Lower leg skin (tissue), 4 donors: Measurements from ENCODE around the gene USP48. TPM values are rescaled to one million over a fixed set of nuclear protein-coding genes. Genes with fewer than 3 reads are reported as not detected.

Experiments used
- DNase-seq, 2 donors: peaks; one replicate each; pipeline ENCODE4 v3.0.0-alpha.2; 2019; ENCODE audit warnings: low spot score in 2 of 2
- H3K4me3 ChIP-seq: fragments of 200-600 bp; sonication (generic); 2 replicates; pipeline ENCODE4 v1.5.1; 2017; ENCODE audit warnings: mild to moderate bottlenecking, low read depth; ENCODE audit not compliant: poor library complexity, severe bottlenecking
- POLR2A ChIP-seq, 2 donors: fragments of 450-650 bp; IDR thresholded peaks; one replicate each; pipeline ENCODE4 v1.6.1; 2016 to 2017; ENCODE audit warnings: antibody characterized with exemption in 2 of 2, mild to moderate bottlenecking in 1 of 2, moderate library complexity in 1 of 2
- WGBS, 2 donors: methylation state at CpG; one replicate each; pipeline ENCODE4 v1.1.5; 2018; 5-methylcytosine and 5-hydroxymethylcytosine counted together
- intact Hi-C: fragments of 100-400 bp; cut with DNase I; formaldehyde crosslinking; loops from one replicate; pipeline ENCODE4 v1.15.0; 2023; ENCODE audit warnings: low total_unique reads
- total RNA-seq, 4 donors: library from RNA; depleted of rRNA; stranded (reverse); fragments of >200 nt; gene quantifications; one replicate each; pipeline ENCODE4 v1.1.0, GENCODE V29; 2016
- TF ChIP-seq, protein P1 (sequence below), 3 donors: fragments of 450-650 bp; IDR thresholded peaks; one replicate each; pipeline ENCODE4 v1.5.1; 2016; ENCODE audit warnings: antibody characterized with exemption in 3 of 3, mild to moderate bottlenecking in 3 of 3, moderate library complexity in 2 of 3

USP48 gene
- total RNA-seq, 4 donors from 2014 or later, result 26.9 to 38.1 (median 31.5) TPM

DNA sequence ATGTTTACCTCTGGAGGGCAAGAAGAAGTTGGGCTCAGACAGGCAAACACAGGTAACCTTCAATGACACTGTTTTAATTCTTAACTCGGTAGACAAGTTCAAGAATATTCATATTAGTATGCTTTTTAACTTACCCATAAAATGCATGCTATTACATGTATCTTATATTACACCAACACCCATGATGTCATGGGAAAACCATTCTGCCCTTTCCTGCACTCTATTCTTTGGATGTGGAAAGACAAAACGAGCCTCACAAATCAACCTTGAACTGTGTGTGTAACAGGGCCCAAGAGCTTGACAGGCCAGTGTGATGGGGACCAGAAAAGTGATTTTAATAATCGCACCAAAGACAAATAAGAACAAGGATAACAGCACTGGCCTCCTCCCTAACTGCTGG, 91.2 kb downstream of the USP48 start:
- 47 to 54% methylated on average over 3 of the region's 3 CpGs for WGBS, 2 donors
- DNase-seq, result no peak
- intact Hi-C loops, result loop anchor here (5.0 kb wide), 1 partner anchor 301 kb away; no protein-coding TSS in a partner anchor
- no peak overlapping the region for H3K4me3 ChIP-seq
- TF ChIP-seq, protein P1, sequence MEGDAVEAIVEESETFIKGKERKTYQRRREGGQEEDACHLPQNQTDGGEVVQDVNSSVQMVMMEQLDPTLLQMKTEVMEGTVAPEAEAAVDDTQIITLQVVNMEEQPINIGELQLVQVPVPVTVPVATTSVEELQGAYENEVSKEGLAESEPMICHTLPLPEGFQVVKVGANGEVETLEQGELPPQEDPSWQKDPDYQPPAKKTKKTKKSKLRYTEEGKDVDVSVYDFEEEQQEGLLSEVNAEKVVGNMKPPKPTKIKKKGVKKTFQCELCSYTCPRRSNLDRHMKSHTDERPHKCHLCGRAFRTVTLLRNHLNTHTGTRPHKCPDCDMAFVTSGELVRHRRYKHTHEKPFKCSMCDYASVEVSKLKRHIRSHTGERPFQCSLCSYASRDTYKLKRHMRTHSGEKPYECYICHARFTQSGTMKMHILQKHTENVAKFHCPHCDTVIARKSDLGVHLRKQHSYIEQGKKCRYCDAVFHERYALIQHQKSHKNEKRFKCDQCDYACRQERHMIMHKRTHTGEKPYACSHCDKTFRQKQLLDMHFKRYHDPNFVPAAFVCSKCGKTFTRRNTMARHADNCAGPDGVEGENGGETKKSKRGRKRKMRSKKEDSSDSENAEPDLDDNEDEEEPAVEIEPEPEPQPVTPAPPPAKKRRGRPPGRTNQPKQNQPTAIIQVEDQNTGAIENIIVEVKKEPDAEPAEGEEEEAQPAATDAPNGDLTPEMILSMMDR (IDR thresholded peaks at IDR 0.05), result no peak
- no peak for TF ChIP-seq POLR2A (IDR thresholded peaks at IDR 0.05)

DNA sequence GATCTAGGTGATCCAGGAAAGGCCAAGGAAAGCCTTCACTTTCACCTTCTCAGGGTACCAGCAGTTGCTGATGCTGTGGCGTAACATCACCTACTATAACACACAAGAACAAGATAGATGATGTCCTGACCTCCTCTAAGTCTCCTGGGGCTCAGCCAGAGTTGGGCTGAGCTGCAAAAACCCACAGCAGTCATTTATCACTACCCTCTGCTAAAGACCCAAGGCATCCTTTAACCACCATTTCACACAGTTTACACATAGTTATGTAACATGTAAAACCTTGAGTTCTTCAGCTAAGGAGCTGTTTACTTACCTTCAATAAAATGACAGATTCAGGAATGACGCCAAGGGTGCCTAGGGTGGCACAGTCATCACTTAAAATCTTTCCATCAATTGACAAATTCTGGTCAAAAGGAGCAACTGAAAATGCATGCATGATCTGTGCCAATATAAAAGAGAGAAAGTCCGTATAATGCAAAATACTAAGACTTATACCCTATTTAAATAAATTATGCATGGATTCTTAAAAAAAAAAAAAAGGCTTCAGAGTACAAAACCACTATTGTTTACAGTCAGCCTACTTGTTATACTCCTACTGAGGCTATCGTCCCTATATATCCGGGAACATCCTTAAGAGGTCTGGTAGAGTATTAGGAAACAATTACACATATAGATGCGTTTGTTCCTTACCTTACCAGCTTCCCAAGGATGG, 93.1 kb downstream of the USP48 start:
- WGBS, 2 donors, result 88 to 92% methylated on average over 6 of the region's 6 CpGs

DNA sequence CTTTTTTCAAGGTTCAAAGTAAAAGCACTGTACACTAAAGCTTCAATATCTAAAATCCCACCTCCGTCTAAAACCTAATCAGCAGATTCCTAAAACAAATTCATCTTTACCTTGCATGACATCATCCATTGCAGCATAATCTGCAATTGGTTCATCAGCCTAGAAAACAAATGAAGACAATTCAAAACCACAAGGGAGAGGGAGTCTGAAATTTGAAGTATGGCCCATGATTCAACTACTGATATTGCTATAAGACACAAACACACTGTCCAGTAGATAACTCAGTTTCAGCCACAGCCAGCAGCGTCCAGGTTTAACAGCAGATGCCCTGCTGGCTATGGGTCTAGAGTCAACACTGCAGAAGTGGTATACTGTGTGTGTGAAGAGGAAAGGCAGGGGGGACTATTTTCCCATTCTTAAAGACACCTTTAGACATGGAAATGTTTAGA, 95.8 kb downstream of the USP48 start:
- 94 to 98% methylated on average over 2 of the region's 2 CpGs for WGBS, 2 donors
- TF ChIP-seq, protein P1 (IDR thresholded peaks at IDR 0.05), result no peak
- no peak for TF ChIP-seq POLR2A (IDR thresholded peaks at IDR 0.05)
- no peak overlapping the region for H3K4me3 ChIP-seq
- intact Hi-C loops, result no loop called here
- no peak for DNase-seq

More for the DNA sequence above, 93.1 kb downstream of the USP48 start:
- TF ChIP-seq, protein P1 (IDR thresholded peaks at IDR 0.05), result no peak
- TF ChIP-seq POLR2A (IDR thresholded peaks at IDR 0.05), result no peak
- intact Hi-C loops, result loop anchor here (5.0 kb wide), 1 partner anchor 302 kb away; no protein-coding TSS in a partner anchor
- no peak overlapping the region for H3K4me3 ChIP-seq
- no peak for DNase-seq

DNA sequence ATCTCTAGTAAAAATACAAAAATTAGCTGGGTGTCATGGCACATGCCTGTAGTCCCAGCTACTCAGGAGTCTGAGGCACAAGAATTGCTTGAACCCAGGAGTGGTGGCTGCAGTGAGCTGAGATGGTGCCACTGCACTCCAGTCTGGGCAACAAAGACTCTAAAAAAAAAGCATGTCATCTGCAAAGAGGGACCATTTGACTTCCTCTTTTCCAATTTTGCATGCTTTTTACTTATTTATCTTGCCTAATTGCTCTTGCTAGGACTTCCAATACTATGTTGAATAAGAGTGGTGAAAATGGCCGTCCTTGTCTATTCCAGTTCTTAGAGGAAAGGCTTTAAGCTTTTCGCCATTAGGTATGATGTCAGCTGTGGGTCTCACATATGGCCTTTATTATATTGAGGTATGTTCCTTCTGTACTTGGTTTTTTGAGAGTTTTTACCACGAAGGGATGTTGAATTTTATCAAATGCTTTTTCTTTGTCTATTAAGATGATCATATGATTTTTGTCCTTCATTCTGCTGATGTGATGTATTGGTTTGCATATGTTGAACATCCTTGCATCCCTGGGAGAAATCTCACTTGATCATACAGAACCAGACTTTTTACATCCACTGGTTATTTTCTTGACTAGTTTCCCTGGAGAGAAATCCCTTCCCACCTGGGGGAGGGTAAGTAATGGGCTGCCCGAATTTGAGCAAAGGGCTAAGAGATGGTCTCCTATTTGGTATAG, 96.8 kb downstream of the USP48 start:
- TF ChIP-seq, protein P1 (IDR thresholded peaks at IDR 0.05), result no peak
- TF ChIP-seq POLR2A (IDR thresholded peaks at IDR 0.05), result no peak
- no peak for DNase-seq
- WGBS, 2 donors, result 88 to 89% methylated on average over 4 of the region's 4 CpGs
- H3K4me3 ChIP-seq, result no peak overlapping the region
- intact Hi-C loops, result no loop called here

DNA sequence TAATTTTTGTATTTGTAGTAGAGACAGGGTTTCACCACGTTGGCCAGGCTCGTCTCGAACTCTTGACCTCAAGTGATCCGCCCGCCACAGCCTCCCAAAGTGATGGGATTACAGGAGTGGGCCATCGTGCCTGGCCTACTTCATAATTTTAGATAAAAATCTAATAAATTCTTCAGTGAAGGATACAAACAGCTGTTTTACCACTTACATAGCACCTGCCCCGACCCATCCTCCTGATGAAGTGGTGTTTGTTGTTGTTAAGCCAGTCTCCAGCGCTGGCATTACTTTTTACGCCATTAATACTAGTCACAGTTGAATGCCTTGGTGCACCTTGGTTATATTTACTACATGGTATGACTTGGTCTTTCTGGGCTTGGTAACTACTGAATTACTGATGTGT, 101.5 kb downstream of the USP48 start:
- TF ChIP-seq POLR2A (IDR thresholded peaks at IDR 0.05), result no peak
- TF ChIP-seq, protein P1 (IDR thresholded peaks at IDR 0.05), result no peak
- intact Hi-C loops, result no loop called here
- DNase-seq, result no peak
- no peak overlapping the region for H3K4me3 ChIP-seq
- WGBS, 2 donors, result 84 to 88% methylated on average over 9 of the region's 9 CpGs
